Measurements from ENCODE around the gene BCHE.
"Not testable (repeated sequence)": the region's sequence is repeated elsewhere in the genome, so short reads cannot be mapped to it uniquely, and the experiment has no call there.

BCHE gene

GRCh38 chr3:165816209-165816608 lies 21.0 kb downstream of the BCHE start:
- no peak for DNase-seq

- DNase-seq, result no peak
Observed at GRCh38 chr3:165815682-165816081, 21.5 kb downstream of the BCHE start.

DNA sequence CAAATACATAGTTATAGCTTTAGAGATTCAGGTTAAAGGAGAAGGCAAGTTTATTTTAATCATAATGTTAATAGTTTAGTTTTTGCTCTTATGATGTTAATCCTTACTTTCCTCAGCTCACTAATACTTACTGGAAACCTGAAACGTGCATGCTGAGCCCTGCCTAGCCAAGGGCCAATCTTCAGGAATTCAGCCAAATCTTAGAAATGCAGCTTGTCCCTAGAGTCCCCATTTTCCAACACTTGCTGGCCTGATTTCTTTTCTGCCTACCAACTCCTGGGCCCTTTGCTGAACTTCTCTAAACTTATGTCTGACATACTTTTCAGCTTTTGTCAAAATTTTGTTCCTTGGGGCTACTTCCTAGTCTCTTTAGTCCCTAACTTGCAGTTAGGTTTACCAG lies 22.8 kb downstream of the BCHE start:
- DNase-seq, result no peak

GRCh38 chr3:165807937-165808336 lies 29.3 kb downstream of the BCHE start:
- not testable (repeated sequence) for DNase-seq

GRCh38 chr3:165805946-165806561 lies 31.2 kb downstream of the BCHE start:
- no peak for DNase-seq

GRCh38 chr3:165803471-165803870 lies 33.8 kb downstream of the BCHE start:
- no peak for DNase-seq

- DNase-seq, result no peak
Observed at GRCh38 chr3:165800970-165801369, 36.3 kb downstream of the BCHE start.

DNA sequence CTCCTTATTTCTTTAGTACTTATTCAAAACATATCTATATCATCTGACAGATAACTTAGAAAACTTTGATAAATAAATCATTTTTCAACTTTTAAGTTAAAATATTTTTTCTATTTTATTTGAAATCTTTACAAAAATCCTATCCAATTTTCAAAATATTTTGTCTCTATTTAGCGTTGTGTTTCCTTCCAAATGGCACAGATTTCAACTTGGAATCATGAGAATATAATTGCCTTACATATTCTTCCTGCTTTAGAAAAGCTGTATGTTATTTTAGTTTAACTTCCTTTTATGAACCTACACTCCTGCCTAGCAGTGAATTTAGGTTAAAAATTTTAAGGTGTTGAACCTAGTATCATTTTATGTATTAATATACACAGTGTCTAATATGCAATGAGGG lies 38.2 kb downstream of the BCHE start:
- DNase-seq, result no peak

- DNase-seq, result peak; percentile 5
Observed at GRCh38 chr3:165797551-165797950, 39.7 kb downstream of the BCHE start.

- DNase-seq, result no peak
Observed at GRCh38 chr3:165796701-165797100, 40.5 kb downstream of the BCHE start.

DNA sequence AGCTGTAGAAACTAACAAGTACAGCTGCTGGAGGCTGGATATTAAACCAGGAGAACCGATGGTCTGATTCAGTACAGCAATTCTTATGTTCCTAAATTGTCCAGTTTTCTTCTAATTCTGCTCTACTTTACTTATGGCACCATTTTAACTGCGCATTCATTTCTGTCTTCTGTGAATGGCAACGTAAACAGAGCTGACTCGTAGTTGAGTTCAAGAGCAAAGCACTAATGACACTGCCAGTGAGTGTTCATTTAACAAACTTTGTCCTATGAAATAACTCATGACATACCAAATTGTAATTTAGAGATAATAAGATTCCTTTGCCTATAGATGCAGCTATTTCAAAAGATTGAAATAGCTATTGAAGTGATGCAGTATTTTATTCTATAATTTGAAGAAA lies 48.7 kb downstream of the BCHE start:
- no peak for DNase-seq

DNA sequence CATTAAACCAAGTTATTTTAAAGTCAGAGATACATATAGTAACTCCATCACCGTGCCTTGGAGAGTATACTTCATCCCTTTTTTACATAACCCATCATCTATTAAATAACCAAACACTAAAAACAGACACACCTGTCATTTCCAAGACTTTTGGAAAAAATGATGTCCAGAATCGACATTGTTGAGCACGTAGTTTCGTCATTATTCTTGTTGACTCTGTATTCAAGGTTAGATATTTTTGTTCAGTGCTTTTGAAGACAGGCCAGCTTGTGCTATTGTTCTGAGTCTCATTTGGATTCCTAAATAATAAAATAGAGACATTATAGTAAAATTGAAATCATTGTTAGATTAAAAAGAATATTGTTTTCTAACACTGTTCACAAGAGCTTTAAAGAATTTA lies 51.2 kb downstream of the BCHE start:
- no peak for DNase-seq

DNA sequence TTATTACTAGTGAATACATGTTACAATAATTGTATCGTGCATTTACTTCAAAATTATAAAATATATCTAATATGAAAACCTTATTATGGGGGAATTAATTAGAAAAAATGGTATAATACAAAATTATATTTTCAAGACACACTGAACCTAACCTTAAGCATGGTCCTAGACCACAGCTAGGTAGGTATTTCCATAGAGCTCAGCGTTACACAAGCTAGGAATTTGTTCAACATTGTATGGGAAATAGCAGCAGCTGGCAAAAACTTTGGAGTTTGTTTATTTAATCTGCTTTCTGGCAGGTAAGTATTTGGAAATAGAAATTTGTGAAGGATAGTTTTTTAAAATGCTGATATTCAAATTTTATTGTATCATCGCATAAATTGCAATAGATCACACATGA lies 52.9 kb downstream of the BCHE start:
- no peak for DNase-seq

GRCh38 chr3:165783383-165783782 lies 53.8 kb downstream of the BCHE start:
- no peak for DNase-seq

DNA sequence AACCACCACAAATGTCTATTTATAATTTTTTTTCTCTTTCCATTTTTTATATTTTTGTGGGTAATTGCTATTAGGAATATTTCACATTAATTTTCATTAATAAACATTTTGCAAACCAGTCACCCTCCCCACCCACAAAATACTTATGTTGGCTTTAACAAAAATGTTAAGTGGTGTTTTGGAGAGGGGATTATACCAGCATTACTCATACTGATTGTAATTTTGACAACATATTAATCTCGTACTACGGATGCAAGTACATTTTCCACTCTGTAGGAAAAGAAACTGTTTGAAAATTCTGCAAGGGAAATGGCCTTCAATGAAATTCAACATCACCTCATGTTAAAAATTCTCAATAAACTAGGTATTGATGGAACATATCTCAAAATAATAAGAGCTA lies 58.3 kb downstream of the BCHE start:
- no peak for DNase-seq

- no peak for DNase-seq
Observed at GRCh38 chr3:165778456-165778855, 58.8 kb downstream of the BCHE start.

- DNase-seq, result no peak
Observed at GRCh38 chr3:165775824-165776223, 61.4 kb downstream of the BCHE start.

DNA sequence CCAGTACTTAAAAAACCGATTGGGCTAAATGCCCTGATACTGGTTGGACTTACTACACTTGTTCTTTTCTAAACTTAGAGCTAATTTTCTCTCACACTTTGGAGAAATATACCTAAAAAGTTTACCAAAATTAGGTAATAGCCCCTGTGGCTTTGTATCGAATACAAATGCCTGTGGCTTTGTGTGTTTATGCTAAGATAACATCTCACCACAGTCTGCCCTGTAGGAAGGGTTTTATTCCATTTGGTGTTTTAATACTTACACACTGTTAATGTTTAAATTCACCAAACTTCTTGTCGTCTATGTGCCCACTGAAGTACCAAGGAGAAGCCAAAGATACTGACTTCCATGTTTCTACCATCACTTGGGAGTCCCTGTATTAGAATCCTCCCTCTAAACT lies 66.4 kb downstream of the BCHE start:
- no peak for DNase-seq

DNA sequence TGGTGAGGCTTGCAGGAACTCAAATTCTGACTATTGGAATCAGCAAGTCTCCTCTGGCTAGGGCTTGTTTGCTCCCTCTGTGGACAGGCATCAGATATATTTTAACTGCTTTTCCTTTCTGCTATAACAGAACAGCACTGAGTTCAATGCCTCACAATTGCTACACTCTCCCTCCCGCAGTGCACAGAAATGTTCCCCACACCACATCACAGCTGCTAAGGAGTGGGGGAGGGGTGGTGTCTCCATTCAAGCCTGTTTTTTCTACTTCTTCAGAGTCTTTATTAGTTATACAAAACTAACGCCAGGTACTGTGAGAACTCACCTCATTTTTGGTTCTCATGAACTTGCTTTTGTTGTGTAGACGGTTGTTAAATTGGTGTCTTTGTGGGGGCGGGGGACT lies 68.5 kb downstream of the BCHE start:
- no peak for DNase-seq

GRCh38 chr3:165759041-165759440 lies 78.2 kb downstream of the BCHE start:
- no peak for DNase-seq

- DNase-seq, result no peak
Observed at GRCh38 chr3:165755571-165755970, 81.7 kb downstream of the BCHE start.

GRCh38 chr3:165754219-165755007 lies 82.8 kb downstream of the BCHE start:
- DNase-seq, result peak; percentile 41

DNA sequence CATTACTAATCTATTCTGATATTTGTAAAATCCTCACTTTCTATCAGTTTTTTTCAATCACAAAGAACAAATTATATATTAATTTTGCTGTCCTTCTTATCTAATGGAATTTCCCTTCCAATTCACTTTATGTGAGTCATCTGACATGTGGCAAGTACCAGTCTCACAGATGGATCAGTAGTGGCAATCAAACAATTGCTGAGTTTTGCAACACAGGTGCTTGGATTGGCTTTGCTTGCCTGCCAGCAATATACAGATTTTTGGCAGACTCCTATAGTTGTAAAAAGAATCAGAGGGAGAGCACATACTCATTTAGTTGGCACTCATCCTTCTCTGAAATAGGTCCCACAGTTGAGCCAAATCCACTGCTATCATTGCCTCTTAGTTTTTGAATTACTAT lies 83.7 kb downstream of the BCHE start:
- DNase-seq, result peak; percentile 41

- no peak for DNase-seq
Observed at GRCh38 chr3:165751637-165752036, 85.6 kb downstream of the BCHE start.

DNA sequence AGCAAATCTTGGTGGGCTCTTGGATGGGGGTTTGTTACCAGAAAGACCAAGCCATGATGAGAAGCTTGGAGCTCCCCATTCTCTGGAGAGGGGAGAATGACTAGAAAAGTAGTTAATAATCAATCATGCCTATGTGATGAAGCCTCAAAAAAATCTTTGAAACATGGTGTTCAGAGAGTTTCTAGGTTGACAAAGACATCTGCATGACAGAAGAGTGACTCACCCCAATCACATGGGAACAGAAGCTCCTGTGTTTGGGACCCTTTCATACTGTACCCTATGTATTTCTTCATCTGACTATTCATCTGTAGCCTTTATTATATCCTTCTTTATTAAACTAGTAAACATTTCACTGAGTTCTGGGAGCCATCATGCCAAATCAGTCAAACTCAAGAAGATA lies 87.4 kb downstream of the BCHE start:
- peak; percentile 18 for DNase-seq

Data from fibroblast of upper back skin (primary cell).